ENCODE results near the gene NKAIN1. TPM values are rescaled to one million over a fixed set of nuclear protein-coding genes. Genes with fewer than 3 reads are reported as not detected.
"Not testable (repeated sequence)": the region's sequence is repeated elsewhere in the genome, so short reads cannot be mapped to it uniquely, and the experiment has no call there.

Gene NKAIN1
- total RNA-seq, 4 donors from 2014 or later = not detected

DNA sequence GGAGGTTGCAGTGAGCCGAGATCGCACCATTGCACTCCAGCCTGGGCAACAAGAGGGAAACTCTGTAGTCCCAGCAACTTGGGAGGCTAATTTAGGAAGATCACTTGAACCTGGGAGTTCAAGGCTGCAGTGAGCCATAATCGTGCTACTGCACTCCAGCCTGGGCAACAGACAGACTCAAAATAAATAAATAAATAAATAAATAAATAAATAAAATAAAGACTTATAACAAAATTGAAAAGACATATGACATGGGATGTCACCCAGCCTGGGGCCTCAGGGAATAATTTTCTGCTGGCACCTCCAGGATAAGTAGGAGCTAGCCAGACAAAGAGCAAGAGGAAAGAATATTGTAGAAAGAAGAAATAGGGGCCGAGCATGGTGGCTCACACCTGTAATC, 96.2 kb downstream of the NKAIN1 start:
- intact Hi-C loops (cut with DNase I; ENCODE audit: low total_unique reads) = no loop called here
- 93% methylated on average over 3 to 4 of the region's 4 CpGs for WGBS, 2 donors (ENCODE audit: low coverage in 1 of 2)
- no peaks in the 10 kb centered on the region for H3K4me1 ChIP-seq
- H3K27ac ChIP-seq = no peak overlapping the region
- H3K9me3 ChIP-seq = no peaks in the 10 kb centered on the region
- no peaks in the 10 kb centered on the region for H3K27me3 ChIP-seq
- H3K4me3 ChIP-seq = no peak overlapping the region
- no peak for TF ChIP-seq POLR2AphosphoS5 (IDR thresholded peaks at IDR 0.05)
- TF ChIP-seq, protein P1, sequence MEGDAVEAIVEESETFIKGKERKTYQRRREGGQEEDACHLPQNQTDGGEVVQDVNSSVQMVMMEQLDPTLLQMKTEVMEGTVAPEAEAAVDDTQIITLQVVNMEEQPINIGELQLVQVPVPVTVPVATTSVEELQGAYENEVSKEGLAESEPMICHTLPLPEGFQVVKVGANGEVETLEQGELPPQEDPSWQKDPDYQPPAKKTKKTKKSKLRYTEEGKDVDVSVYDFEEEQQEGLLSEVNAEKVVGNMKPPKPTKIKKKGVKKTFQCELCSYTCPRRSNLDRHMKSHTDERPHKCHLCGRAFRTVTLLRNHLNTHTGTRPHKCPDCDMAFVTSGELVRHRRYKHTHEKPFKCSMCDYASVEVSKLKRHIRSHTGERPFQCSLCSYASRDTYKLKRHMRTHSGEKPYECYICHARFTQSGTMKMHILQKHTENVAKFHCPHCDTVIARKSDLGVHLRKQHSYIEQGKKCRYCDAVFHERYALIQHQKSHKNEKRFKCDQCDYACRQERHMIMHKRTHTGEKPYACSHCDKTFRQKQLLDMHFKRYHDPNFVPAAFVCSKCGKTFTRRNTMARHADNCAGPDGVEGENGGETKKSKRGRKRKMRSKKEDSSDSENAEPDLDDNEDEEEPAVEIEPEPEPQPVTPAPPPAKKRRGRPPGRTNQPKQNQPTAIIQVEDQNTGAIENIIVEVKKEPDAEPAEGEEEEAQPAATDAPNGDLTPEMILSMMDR (IDR thresholded peaks at IDR 0.05) = no peak
- TF ChIP-seq EP300 (IDR thresholded peaks at IDR 0.05; ENCODE audit: low read depth) = no peak
- no peak for TF ChIP-seq POLR2A (IDR thresholded peaks at IDR 0.05)
- in situ Hi-C loops (cut with MboI; ENCODE audit: low pct_ligation_motif_present in 1 of 4, low pct_unique_long_range_greater_than_20kb in 1 of 4, low sequenced_read_pairs in 3 of 4) = no loop called here
- DNase-seq = no peak
- H3K36me3 ChIP-seq = no peaks in the 10 kb centered on the region

DNA sequence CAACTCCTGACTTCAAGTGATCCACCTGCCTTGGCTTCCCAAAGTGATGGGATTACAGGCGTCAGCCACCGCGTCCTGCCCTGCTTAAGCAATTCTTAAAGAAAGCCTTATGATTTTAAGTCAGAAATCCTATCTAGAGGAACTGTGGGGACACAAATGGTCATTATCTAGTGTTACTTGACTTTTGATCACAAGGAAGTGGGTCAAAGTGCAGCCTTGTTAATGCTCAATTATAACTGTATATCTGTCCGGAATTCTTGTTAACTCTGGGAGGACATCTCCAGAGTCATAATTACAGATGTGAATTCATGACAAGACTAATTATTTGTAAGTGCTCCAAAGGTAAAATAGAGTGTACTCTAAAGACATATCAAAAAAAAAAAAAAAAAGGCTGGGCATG, 97.3 kb downstream of the NKAIN1 start:
- Histone ChIP-seq H3K9me3 (no peaks in the 10 kb centered on the region), H3K27ac (no peak overlapping the region), H3K4me1 (no peaks in the 10 kb centered on the region), H3K4me3 (no peak overlapping the region), H3K27me3 (no peaks in the 10 kb centered on the region), H3K36me3 (no peaks in the 10 kb centered on the region)
- intact Hi-C loops (cut with DNase I; ENCODE audit: low total_unique reads) = no loop called here
- WGBS, 2 donors (ENCODE audit: low coverage in 1 of 2) = 92 to 94% methylated on average over 4 of the region's 4 CpGs
- in situ Hi-C loops (cut with MboI; ENCODE audit: low pct_ligation_motif_present in 1 of 4, low pct_unique_long_range_greater_than_20kb in 1 of 4, low sequenced_read_pairs in 3 of 4) = no loop called here
- DNase-seq = no peak
- TF ChIP-seq, protein P1 (IDR thresholded peaks at IDR 0.05) = no peak

DNA sequence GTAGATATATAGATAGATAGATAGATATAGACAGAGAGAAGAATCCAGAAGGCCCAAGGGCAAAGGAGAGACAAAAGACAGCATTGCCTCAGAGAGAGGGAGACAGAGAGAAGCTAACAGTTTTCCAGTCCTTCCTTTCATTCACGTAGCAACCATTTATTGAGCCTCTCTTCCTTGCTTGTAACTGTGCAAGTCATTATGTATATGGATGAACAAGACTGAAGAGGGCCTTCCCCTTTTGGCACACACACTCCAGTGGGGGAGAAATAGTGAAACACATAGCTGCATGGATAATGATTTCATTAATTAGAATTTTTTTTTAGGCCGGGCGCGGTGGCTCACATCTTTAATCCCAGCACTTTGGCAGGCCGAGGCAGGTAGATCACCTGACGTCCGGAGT, 99.4 kb downstream of the NKAIN1 start:
- intact Hi-C loops (cut with DNase I; ENCODE audit: low total_unique reads) = no loop called here
- Histone ChIP-seq H3K9me3 (no peaks in the 10 kb centered on the region), H3K36me3 (no peaks in the 10 kb centered on the region), H3K4me3 (no peak overlapping the region), H3K4me1 (no peaks in the 10 kb centered on the region), H3K27me3 (no peaks in the 10 kb centered on the region), H3K27ac (no peak overlapping the region)
- WGBS, 2 donors (ENCODE audit: low coverage in 1 of 2) = 85 to 92% methylated on average over 7 of the region's 7 CpGs
- DNase-seq = no peak
- in situ Hi-C loops (cut with MboI; ENCODE audit: low pct_ligation_motif_present in 1 of 4, low pct_unique_long_range_greater_than_20kb in 1 of 4, low sequenced_read_pairs in 3 of 4) = no loop called here
- no peak for TF ChIP-seq POLR2AphosphoS5 (IDR thresholded peaks at IDR 0.05)
- TF ChIP-seq, protein P1 (IDR thresholded peaks at IDR 0.05) = no peak
- TF ChIP-seq POLR2A (IDR thresholded peaks at IDR 0.05) = no peak
- no peak for TF ChIP-seq EP300 (IDR thresholded peaks at IDR 0.05; ENCODE audit: low read depth)

DNA sequence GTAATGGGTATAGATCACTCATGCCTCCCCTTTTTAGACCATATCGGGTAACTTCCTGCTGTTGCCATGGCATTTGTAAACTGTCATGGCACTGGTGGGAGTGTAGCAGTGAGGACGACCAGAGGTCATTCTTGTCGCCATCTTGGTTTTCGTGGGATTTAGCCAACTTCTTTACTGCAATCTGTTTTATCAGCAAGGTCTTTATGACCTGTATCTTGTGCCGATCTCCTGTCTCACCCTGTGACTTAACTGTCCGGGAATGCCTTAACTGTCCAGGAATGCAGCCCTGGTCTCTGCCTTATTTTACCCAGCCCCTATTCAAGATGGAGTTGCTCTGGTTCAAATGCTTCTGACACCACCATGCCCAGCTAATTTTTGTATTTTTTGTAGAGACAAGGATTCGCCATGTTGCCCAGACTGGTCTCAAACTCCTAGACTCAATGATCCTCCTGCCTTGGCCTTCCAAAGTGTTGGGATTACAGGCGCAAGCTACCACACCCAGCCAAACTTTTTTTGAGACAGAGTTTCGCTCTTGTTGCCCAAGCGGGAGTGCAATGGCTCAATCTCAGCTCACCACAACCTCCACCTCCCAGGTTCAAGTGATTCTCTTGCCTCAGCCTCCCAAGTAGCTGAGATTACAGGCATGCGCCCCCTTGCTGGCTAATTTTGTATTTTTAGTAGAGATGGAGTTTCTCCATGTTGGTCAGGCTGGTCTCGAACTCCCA, 100.7 kb downstream of the NKAIN1 start:
- in situ Hi-C loops (cut with MboI; ENCODE audit: low pct_ligation_motif_present in 1 of 4, low pct_unique_long_range_greater_than_20kb in 1 of 4, low sequenced_read_pairs in 3 of 4); H3K4me3 ChIP-seq; intact Hi-C loops (cut with DNase I; ENCODE audit: low total_unique reads); DNase-seq; H3K9me3 ChIP-seq; H3K4me1 ChIP-seq; H3K36me3 ChIP-seq; H3K27ac ChIP-seq; H3K27me3 ChIP-seq: not testable (repeated sequence)
- 86 to 90% methylated on average over 3 to 12 of the region's 12 CpGs for WGBS, 2 donors (ENCODE audit: low coverage in 1 of 2)

DNA sequence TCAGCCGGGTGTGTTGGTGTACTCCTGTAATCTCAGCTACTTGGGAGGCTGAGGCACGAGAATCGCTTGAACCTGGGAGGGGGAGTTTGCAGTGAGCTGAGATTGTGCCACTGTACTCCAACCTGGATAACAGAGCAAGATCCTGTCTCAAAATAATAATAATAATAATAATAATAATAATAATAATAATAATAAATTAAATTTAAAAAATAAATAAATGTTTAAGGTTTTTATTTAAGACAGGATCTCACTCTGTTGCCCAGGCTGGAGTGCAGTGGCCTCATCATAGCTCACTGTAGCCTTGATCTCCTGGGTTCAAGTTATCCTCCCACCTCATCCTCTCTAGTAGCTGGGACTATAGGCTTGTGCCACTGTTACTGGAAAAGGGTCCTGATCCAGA, 101.8 kb downstream of the NKAIN1 start:
- in situ Hi-C loops (cut with MboI; ENCODE audit: low pct_ligation_motif_present in 1 of 4, low pct_unique_long_range_greater_than_20kb in 1 of 4, low sequenced_read_pairs in 3 of 4); H3K4me3 ChIP-seq; DNase-seq; H3K9me3 ChIP-seq; H3K36me3 ChIP-seq; H3K27ac ChIP-seq; H3K27me3 ChIP-seq; H3K4me1 ChIP-seq; intact Hi-C loops (cut with DNase I; ENCODE audit: low total_unique reads): not testable (repeated sequence)
- WGBS, 2 donors (ENCODE audit: low coverage in 1 of 2) = 85% methylated on average over 3 of the region's 3 CpGs; no CpG with 5 or more reads in 1 of the 2 donors
